Tibial nerve (tissue), 4 donors: ENCODE data around the gene KIAA0040. TPM values are rescaled to one million over a fixed set of nuclear protein-coding genes. Genes with fewer than 3 reads are reported as not detected.
"Not testable (repeated sequence)": the region's sequence is repeated elsewhere in the genome, so short reads cannot be mapped to it uniquely, and the experiment has no call there.

Source experiments
- DNase-seq, 2 donors: peaks; one replicate each; pipeline ENCODE4 v3.0.0-alpha.2; 2019; ENCODE audit warnings: low spot score in 2 of 2
- H3K27ac ChIP-seq, 4 donors: fragments of 200-600 bp; sonication (generic) in 3 of 4; one replicate each; pipeline ENCODE4 v1.5.1; 2017 to 2019; ENCODE audit warnings: mild to moderate bottlenecking in 1 of 4
- H3K27me3 ChIP-seq, 2 donors: fragments of 200-600 bp; sonication (generic) in 1 of 2; one replicate each; pipeline versions ENCODE4 v1.5.1 to v1.6.0; 2017 to 2019
- H3K36me3 ChIP-seq, 3 donors: fragments of 200-600 bp; sonication (generic); one replicate each; pipeline ENCODE4 v1.5.1; 2018 to 2019
- H3K4me1 ChIP-seq, 4 donors: fragments of 200-600 bp; sonication (generic) in 3 of 4; one replicate each; pipeline ENCODE4 v1.5.1; 2017 to 2019
- H3K4me3 ChIP-seq, 4 donors: fragments of 200-600 bp; sonication (generic) in 3 of 4; one replicate each; pipeline ENCODE4 v1.5.1; 2017 to 2019; ENCODE audit warnings: mild to moderate bottlenecking in 1 of 4, moderate library complexity in 1 of 4
- H3K9me3 ChIP-seq, 4 donors: fragments of 200-600 bp; sonication (generic) in 3 of 4; one replicate each; pipeline ENCODE4 v1.5.1; 2017 to 2019
- CTCF ChIP-seq, 5 experiments: fragments of 200-600 bp in 3 of 5; fragments of 450-650 bp in 2 of 5; sonication (generic) in 3 of 5; IDR thresholded peaks; one replicate each; pipeline ENCODE4 v1.5.1; 2016 to 2019; ENCODE audit warnings: antibody characterized with exemption in 5 of 5, mild to moderate bottlenecking in 3 of 5, moderate library complexity in 2 of 5
- EP300 ChIP-seq, 2 donors: sonication (generic); formaldehyde crosslinking; IDR thresholded peaks; one replicate each; pipeline ENCODE4 v1.6.1; 2017; ENCODE audit warnings: antibody characterized with exemption in 2 of 2, mild to moderate bottlenecking in 1 of 2
- POLR2A ChIP-seq, 2 donors: fragments of 450-650 bp; IDR thresholded peaks; one replicate each; pipeline ENCODE4 v1.6.1; 2017; ENCODE audit warnings: antibody characterized with exemption in 2 of 2, mild to moderate bottlenecking in 2 of 2, moderate library complexity in 2 of 2
- WGBS, 2 donors: methylation state at CpG; one replicate each; pipeline ENCODE4 v1.1.5; 2018; 5-methylcytosine and 5-hydroxymethylcytosine counted together
- total RNA-seq, 4 donors: library from RNA; depleted of rRNA; stranded (reverse); fragments of >200 nt; gene quantifications; one replicate each; pipeline ENCODE4 v1.1.0, GENCODE V29; 2016

Gene KIAA0040
- total RNA-seq, 4 donors from 2014 or later = 16.9 to 28.8 (median 20.3) TPM

GRCh38 chr1:175118375-175119367, 73.9 kb downstream of the KIAA0040 start:
- Histone ChIP-seq H3K4me3 (no peak overlapping the region), H3K27me3 (no peaks in the 10 kb centered on the region), H3K4me1 (no peaks in the 10 kb centered on the region), H3K36me3 (no peaks in the 10 kb centered on the region), H3K9me3 (peaks cover 0 to 17% (median under 1%) of the 10 kb centered on the region in 4 donors), H3K27ac (no peak overlapping the region)
- no peak for DNase-seq
- TF ChIP-seq CTCF (IDR thresholded peaks at IDR 0.05) (no peak), EP300 (IDR thresholded peaks at IDR 0.05) (no peak), POLR2A (IDR thresholded peaks at IDR 0.05) (no peak)
- 76 to 82% methylated on average over 13 of the region's 13 CpGs for WGBS, 2 donors

- Histone ChIP-seq H3K9me3 (peaks cover 0 to 33% (median 4%) of the 10 kb centered on the region in 4 donors), H3K36me3 (no peaks in the 10 kb centered on the region), H3K4me3 (no peak overlapping the region), H3K4me1 (no peaks in the 10 kb centered on the region), H3K27ac (no peak overlapping the region), H3K27me3 (no peaks in the 10 kb centered on the region)
- no peak for TF ChIP-seq EP300 (IDR thresholded peaks at IDR 0.05)
- TF ChIP-seq POLR2A (IDR thresholded peaks at IDR 0.05) = no peak
- TF ChIP-seq CTCF (IDR thresholded peaks at IDR 0.05) = no peak
- WGBS, 2 donors = 79 to 80% methylated on average over 11 of the region's 11 CpGs
- DNase-seq = no peak
Observed at GRCh38 chr1:175116903-175117302, 75.7 kb downstream of the KIAA0040 start.

- no peaks in the 10 kb centered on the region for H3K36me3 ChIP-seq
- 91 to 93% methylated on average over 1 of the region's 1 CpG for WGBS, 2 donors
- no peak for DNase-seq
- H3K27me3 ChIP-seq = no peaks in the 10 kb centered on the region
- H3K4me1 ChIP-seq = no peaks in the 10 kb centered on the region
- TF ChIP-seq POLR2A (IDR thresholded peaks at IDR 0.05) = no peak
- TF ChIP-seq CTCF (IDR thresholded peaks at IDR 0.05) = no peak
- TF ChIP-seq EP300 (IDR thresholded peaks at IDR 0.05) = no peak
- H3K4me3 ChIP-seq = no peak overlapping the region
- H3K9me3 ChIP-seq = peaks cover 0 to 33% (median 4%) of the 10 kb centered on the region in 4 donors
- H3K27ac ChIP-seq = no peak overlapping the region
Observed at GRCh38 chr1:175116210-175116798, 76.3 kb downstream of the KIAA0040 start.

- TF ChIP-seq EP300 (IDR thresholded peaks at IDR 0.05) = no peak
- no peak for TF ChIP-seq CTCF (IDR thresholded peaks at IDR 0.05)
- no peak for TF ChIP-seq POLR2A (IDR thresholded peaks at IDR 0.05)
- WGBS, 2 donors = 67 to 77% methylated on average over 1 of the region's 2 CpGs
- no peaks in the 10 kb centered on the region for H3K4me1 ChIP-seq
- no peaks in the 10 kb centered on the region for H3K36me3 ChIP-seq
- no peak overlapping the region for H3K4me3 ChIP-seq
- no peak overlapping the region for H3K27ac ChIP-seq
- DNase-seq = no peak
- H3K9me3 ChIP-seq = peaks cover 0 to 36% (median 4%) of the 10 kb centered on the region in 4 donors
- no peaks in the 10 kb centered on the region for H3K27me3 ChIP-seq
Observed at GRCh38 chr1:175114996-175115395, 77.6 kb downstream of the KIAA0040 start.

- 96 to 97% methylated on average over 11 to 16 of the region's 25 CpGs for WGBS, 2 donors
- not testable (repeated sequence) for H3K27ac ChIP-seq, DNase-seq, H3K4me3 ChIP-seq, H3K36me3 ChIP-seq, H3K4me1 ChIP-seq, H3K27me3 ChIP-seq
- peaks cover 0 to 16% (median 2%) of the 10 kb centered on the region in 4 donors for H3K9me3 ChIP-seq
Observed at GRCh38 chr1:175108331-175108820, 84.2 kb downstream of the KIAA0040 start.

Other genes with a start within 250 kb of the KIAA0040 start
- gene CACYBP, start 192.8 kb downstream of the KIAA0040 start, total RNA-seq = 100 to 1,000 TPM in 1 of 4 donors, 10 to 100 TPM in 3; 60.8 to 165 (median 78.2) TPM
- gene MRPS14, start 169.4 kb downstream of the KIAA0040 start, total RNA-seq = 10 to 100 TPM; 18.8 to 33.4 (median 26.2) TPM
- gene TNN, start 124.9 kb downstream of the KIAA0040 start, total RNA-seq = under 1 TPM in 1 of 4 donors, not detected in 3; 0.39 TPM